ENCODE results near the gene KIAA1671. TPM values are rescaled to one million over a fixed set of nuclear protein-coding genes. Genes with fewer than 3 reads are reported as not detected.
A peak's percentile ranks its signal among the peaks of the same experiment; 100 is the strongest.

The KIAA1671 gene
- total and polyA plus RNA-seq, 9 of the 15 experiments (the other 6 are each of a cell fraction or from before 2014, with no cell fraction given) = under 0.01 to 0.11 (median 0.02) TPM; not detected in 5

DNA sequence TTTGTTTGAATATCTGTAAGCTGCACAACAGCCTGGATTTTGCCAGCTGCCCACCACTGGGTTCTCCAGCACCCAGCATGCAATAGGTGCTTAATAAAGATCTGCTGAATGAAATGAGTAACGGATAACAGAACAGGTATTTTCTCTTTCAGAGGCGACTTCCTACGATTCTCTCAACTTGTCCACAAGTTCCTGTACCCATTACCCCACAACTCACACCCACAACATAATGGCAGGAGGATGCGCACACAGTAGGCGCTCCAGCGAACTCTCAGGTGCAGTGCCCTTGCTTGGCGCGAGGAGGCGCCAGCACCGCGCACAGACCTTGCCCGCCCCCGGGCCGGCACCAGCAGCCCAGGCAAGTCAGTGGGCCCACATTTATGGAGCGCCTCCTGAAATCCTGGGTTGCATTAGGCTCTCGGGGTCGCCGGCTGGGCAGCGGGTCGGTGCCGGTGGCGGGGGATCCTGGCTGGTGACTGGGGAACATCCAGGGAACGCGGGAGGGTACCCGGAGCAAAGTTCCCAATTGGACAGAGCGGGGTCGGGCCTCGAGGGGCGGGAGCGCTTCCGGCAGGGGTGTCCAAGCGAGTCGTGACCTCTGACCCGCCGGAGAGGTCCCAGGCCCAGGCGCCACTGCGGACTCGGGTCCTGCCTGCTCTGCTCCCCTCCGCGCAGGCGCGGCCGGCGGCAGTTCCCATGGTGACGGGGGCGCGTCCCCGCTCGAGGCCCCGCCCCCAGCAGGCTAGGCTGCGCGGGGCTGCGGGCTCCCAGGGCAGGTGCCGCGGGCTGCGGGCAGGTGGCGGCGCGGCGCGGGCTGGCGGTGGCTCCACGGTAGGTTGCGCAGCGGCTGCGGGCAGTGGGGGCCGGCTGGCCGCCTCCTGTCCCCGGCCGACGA is at the start of gene KIAA1671 (continued):
- TF ChIP-seq DEAF1 (CRISPR knock-in tag; IDR thresholded peaks at IDR 0.05) (peak; percentile 42; the same call in 1 of the 2 replicates), ZNF212 (CRISPR knock-in tag; IDR thresholded peaks at IDR 0.05) (no peak), NRF1 (conservative IDR thresholded peaks at IDR 0.05 in 1 of 2, IDR thresholded peaks at IDR 0.05 in 1 of 2) (peak; percentile 91 to 93), RFX1 (IDR thresholded peaks at IDR 0.05) (peak; percentile 87), NR2C1 (IDR thresholded peaks at IDR 0.05) (peak; percentile 78), NR2C1 (tag; IDR thresholded peaks at IDR 0.05) (peak; percentile 87), SIRT6 (IDR thresholded peaks at IDR 0.05; ENCODE audit: low read depth, low read length) (no peak), ZNF280B (CRISPR knock-in tag; IDR thresholded peaks at IDR 0.05) (no peak), RBM14 (IDR thresholded peaks at IDR 0.05; ENCODE audit: borderline replicate concordance, insufficient read depth, low read depth, low read length) (0 out of 2 replicates have a peak, but pooled peaks have one; percentile 41), STAG1 (CRISPR knock-in tag; IDR thresholded peaks at IDR 0.05; ENCODE audit: borderline replicate concordance) (peak; percentile 42; the same call in 1 of the 2 replicates), IFI16 (CRISPR knock-in tag; IDR thresholded peaks at IDR 0.05) (no peak), RAD21 (CRISPR knock-in tag; conservative IDR thresholded peaks at IDR 0.05 in 1 of 2, IDR thresholded peaks at IDR 0.05 in 1 of 2) (peak; percentile 54 to 83), PML (IDR thresholded peaks at IDR 0.05; ENCODE audit: low read length) (no peak), CBFA2T2 (conservative IDR thresholded peaks at IDR 0.05) (no peak), NR2C2 (CRISPR knock-in tag; IDR thresholded peaks at IDR 0.05) (no peak), NR2C2 (tag; IDR thresholded peaks at IDR 0.05) (peak; percentile 88), ZNF253 (CRISPR knock-in tag; conservative IDR thresholded peaks at IDR 0.05) (no peak), BRF1 (IDR thresholded peaks at IDR 0.05; ENCODE audit: borderline replicate concordance, extremely low read depth, insufficient read length) (no peak), ZBTB49 (CRISPR knock-in tag; IDR thresholded peaks at IDR 0.05; ENCODE audit: borderline replicate concordance) (no peak), SREBF2 (CRISPR knock-in tag; IDR thresholded peaks at IDR 0.05) (0 out of 2 replicates have a peak, but pooled peaks have one; percentile 45)
